Upper lobe of right lung (tissue), 1 donor: Measurements from ENCODE around the gene EXOSC7. TPM values are rescaled to one million over a fixed set of nuclear protein-coding genes. Genes with fewer than 3 reads are reported as not detected.

Experiments used
- ATAC-seq: fragments of 200-7000 bp; cut with Tn5 transposase; one replicate; pipeline ENCODE4 v1.9.1; 2020; ENCODE audit warnings: mild to moderate bottlenecking, moderate library complexity
- DNase-seq: peaks from one replicate; pipeline ENCODE4 v3.0.0-alpha.2; 2020
- H3K27ac ChIP-seq: fragments of 200-600 bp; one replicate; pipeline ENCODE4 v1.8.0; 2022
- H3K27me3 ChIP-seq: fragments of 200-600 bp; one replicate; pipeline ENCODE4 v1.8.0; 2022; ENCODE audit warnings: mild to moderate bottlenecking
- H3K36me3 ChIP-seq: fragments of 200-600 bp; one replicate; pipeline ENCODE4 v1.8.0; 2022
- H3K4me1 ChIP-seq: fragments of 200-600 bp; one replicate; pipeline ENCODE4 v1.8.0; 2022
- H3K4me3 ChIP-seq: fragments of 200-600 bp; one replicate; pipeline ENCODE4 v1.8.0; 2022; ENCODE audit warnings: mild to moderate bottlenecking
- H3K9me3 ChIP-seq: fragments of 200-600 bp; one replicate; pipeline ENCODE4 v1.8.0; 2022
- intact Hi-C: fragments of 100-400 bp; cut with DNase I; formaldehyde crosslinking; loops from one replicate; pipeline ENCODE4 v1.11.0; 2022
- long read RNA-seq: library from polyadenylated mRNA; unstranded; transcript quantifications from one replicate; pipeline ENCODE4 v2.0.0, GENCODE V29; 2021
- total RNA-seq: library from RNA; stranded (reverse); fragmentation: NEBNext Ultra II Directional; extraction: Animal tissue kit (Norgen Biotek cat#: 25700); gene quantifications from one replicate; pipeline ENCODE4 v1.2.1, GENCODE V29; 2021
- TF ChIP-seq, protein P1 (sequence below): fragments of 200-600 bp; IDR thresholded peaks from one replicate; pipeline ENCODE4 v1.8.0; 2022; ENCODE audit warnings: antibody characterized with exemption
- donor health status: DM: no; HTN: yes; CAD: no; lungs with severe emphysema.

EXOSC7 gene
- total RNA-seq: 36.2 TPM
- long read RNA-seq, transcript EXOSC7-210 (9 exons, 1,395 nt): minor isoform, 11 of 46 reads
- long read RNA-seq, transcript EXOSC7-201 (8 exons, 1,055 nt): major isoform, 24 of 46 reads
- long read RNA-seq, partial matches to known transcripts: 3 of 46 reads
- long read RNA-seq, other reads (novel, unspliced or antisense): 8 of 46 reads

- peak; percentile 94 for DNase-seq
- Histone ChIP-seq H3K4me1 (peaks cover 48% of the 10 kb centered on the region), H3K27ac (peak within 1 kb of the TSS; percentile 88), H3K4me3 (peak within 1 kb of the TSS; percentile 94), H3K27me3 (no peaks in the 10 kb centered on the region), H3K9me3 (no peaks in the 10 kb centered on the region), H3K36me3 (no peaks in the 10 kb centered on the region)
- intact Hi-C loops: no loop called here
- ATAC-seq: peak; percentile 94
- TF ChIP-seq, protein P1, sequence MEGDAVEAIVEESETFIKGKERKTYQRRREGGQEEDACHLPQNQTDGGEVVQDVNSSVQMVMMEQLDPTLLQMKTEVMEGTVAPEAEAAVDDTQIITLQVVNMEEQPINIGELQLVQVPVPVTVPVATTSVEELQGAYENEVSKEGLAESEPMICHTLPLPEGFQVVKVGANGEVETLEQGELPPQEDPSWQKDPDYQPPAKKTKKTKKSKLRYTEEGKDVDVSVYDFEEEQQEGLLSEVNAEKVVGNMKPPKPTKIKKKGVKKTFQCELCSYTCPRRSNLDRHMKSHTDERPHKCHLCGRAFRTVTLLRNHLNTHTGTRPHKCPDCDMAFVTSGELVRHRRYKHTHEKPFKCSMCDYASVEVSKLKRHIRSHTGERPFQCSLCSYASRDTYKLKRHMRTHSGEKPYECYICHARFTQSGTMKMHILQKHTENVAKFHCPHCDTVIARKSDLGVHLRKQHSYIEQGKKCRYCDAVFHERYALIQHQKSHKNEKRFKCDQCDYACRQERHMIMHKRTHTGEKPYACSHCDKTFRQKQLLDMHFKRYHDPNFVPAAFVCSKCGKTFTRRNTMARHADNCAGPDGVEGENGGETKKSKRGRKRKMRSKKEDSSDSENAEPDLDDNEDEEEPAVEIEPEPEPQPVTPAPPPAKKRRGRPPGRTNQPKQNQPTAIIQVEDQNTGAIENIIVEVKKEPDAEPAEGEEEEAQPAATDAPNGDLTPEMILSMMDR: no peak
These were observed at the start of gene EXOSC7, which contains the start of gene ZDHHC3 for GRCh38 chr3:44976002-44976815. TSS of gene EXOSC7 (plus strand) at chr3:44976244. CDS start at chr3:44976278, 34 bp downstream. TSS of gene ZDHHC3 (minus strand) at chr3:44976174. CDS start at chr3:44959436, 16,738 bp downstream.

DNA sequence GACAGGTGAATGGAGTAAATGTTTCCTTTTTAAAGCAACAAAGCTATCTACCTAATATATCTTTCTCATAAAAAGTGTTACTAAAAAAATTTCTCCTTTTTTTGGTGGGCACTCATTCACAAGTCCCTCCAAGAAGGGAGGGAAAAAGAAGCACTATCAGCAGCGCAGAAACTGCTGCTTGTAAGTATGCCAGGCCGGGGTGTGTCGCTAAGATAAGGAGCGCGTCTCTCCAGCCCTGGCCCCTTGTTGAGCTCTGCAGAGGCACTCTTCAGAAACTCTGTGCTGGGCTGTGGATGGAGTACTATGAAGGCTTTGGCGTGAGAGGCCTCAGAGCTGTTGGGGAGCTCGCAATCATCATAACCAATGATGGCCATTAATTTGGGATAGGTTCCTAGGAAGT lies 49.1 kb upstream of the EXOSC7 start:
- peak; percentile 51 for ATAC-seq
- Histone ChIP-seq H3K36me3 (peaks cover 68% of the 10 kb centered on the region), H3K9me3 (no peaks in the 10 kb centered on the region), H3K27ac (no peak overlapping the region), H3K4me1 (no peaks in the 10 kb centered on the region), H3K27me3 (no peaks in the 10 kb centered on the region), H3K4me3 (no peak overlapping the region)
- TF ChIP-seq, protein P1: no peak
- no peak for DNase-seq
- intact Hi-C loops: loop anchor here (10.0 kb wide), 1 partner anchor 392 kb away; no protein-coding TSS in a partner anchor

- TF ChIP-seq, protein P1: no peak
- intact Hi-C loops: loop anchor here (10.0 kb wide), 1 partner anchor 393 kb away; no protein-coding TSS in a partner anchor
- peaks cover 71% of the 10 kb centered on the region for H3K36me3 ChIP-seq
- H3K27me3 ChIP-seq: no peaks in the 10 kb centered on the region
- no peak for ATAC-seq
- H3K27ac ChIP-seq: no peak overlapping the region
- no peaks in the 10 kb centered on the region for H3K9me3 ChIP-seq
- DNase-seq: no peak
- no peaks in the 10 kb centered on the region for H3K4me1 ChIP-seq
- no peak overlapping the region for H3K4me3 ChIP-seq
These were observed 48.7 kb upstream of the EXOSC7 start for GRCh38 chr3:44927371-44927770.

GRCh38 chr3:44929782-44930181 lies 46.3 kb upstream of the EXOSC7 start:
- no peaks in the 10 kb centered on the region for H3K27me3 ChIP-seq
- ATAC-seq (no peak), DNase-seq (no peak)
- intact Hi-C loops: loop anchor here (10.0 kb wide), 1 partner anchor 395 kb away; no protein-coding TSS in a partner anchor
- peaks cover 3% of the 10 kb centered on the region for H3K4me1 ChIP-seq
- TF ChIP-seq, protein P1: no peak
- no peaks in the 10 kb centered on the region for H3K9me3 ChIP-seq
- H3K36me3 ChIP-seq: peaks cover 89% of the 10 kb centered on the region
- no peak overlapping the region for H3K27ac ChIP-seq
- no peak overlapping the region for H3K4me3 ChIP-seq

DNA sequence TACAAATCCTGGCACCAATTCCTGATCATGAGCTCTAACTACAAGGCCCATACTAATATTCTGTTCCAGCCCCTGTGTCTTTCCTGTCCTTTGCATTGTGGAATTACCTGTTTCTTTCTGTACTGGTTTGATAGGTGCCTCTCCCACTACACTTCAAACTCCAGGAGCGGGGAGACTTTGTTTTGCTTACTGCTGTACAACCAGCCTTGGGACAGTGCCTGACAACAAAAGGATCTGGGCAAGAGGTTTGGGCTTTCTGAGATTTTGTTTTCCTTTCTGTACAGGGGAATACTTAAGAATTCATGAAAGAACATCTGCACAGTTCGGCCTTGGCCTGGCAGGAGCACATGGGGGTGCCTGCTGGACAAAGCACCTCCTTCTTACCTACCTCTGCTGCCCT lies 45.1 kb upstream of the EXOSC7 start:
- no peak for DNase-seq
- Histone ChIP-seq H3K4me3 (no peak overlapping the region), H3K4me1 (peaks cover 3% of the 10 kb centered on the region), H3K9me3 (no peaks in the 10 kb centered on the region), H3K36me3 (peaks cover 82% of the 10 kb centered on the region), H3K27ac (no peak overlapping the region), H3K27me3 (no peaks in the 10 kb centered on the region)
- ATAC-seq: peak; percentile 9
- TF ChIP-seq, protein P1: no peak
- intact Hi-C loops: no loop called here
